NCI-H1417 (cell line): ENCODE data around the gene NBPF19.
"Not testable (repeated sequence)": the region's sequence is repeated elsewhere in the genome, so short reads cannot be mapped to it uniquely, and the experiment has no call there.

Source experiments
- DNase-seq, 3 experiments: peaks; one replicate each; lab custom pipeline; 2025; lab: John Stamatoyannopoulos, UW

NBPF19 gene, protein sequence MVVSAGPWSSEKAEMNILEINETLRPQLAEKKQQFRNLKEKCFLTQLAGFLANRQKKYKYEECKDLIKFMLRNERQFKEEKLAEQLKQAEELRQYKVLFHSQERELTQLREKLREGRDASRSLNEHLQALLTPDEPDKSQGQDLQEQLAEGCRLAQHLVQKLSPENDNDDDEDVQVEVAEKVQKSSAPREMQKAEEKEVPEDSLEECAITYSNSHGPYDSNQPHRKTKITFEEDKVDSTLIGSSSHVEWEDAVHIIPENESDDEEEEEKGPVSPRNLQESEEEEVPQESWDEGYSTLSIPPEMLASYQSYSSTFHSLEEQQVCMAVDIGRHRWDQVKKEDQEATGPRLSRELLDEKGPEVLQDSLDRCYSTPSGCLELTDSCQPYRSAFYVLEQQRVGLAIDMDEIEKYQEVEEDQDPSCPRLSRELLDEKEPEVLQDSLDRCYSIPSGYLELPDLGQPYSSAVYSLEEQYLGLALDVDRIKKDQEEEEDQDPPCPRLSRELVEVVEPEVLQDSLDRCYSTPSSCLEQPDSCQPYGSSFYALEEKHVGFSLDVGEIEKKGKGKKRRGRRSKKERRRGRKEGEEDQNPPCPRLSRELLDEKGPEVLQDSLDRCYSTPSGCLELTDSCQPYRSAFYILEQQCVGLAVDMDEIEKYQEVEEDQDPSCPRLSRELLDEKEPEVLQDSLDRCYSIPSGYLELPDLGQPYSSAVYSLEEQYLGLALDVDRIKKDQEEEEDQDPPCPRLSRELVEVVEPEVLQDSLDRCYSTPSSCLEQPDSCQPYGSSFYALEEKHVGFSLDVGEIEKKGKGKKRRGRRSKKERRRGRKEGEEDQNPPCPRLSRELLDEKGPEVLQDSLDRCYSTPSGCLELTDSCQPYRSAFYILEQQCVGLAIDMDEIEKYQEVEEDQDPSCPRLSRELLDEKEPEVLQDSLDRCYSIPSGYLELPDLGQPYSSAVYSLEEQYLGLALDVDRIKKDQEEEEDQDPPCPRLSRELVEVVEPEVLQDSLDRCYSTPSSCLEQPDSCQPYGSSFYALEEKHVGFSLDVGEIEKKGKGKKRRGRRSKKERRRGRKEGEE (N-terminal part only)

DNA sequence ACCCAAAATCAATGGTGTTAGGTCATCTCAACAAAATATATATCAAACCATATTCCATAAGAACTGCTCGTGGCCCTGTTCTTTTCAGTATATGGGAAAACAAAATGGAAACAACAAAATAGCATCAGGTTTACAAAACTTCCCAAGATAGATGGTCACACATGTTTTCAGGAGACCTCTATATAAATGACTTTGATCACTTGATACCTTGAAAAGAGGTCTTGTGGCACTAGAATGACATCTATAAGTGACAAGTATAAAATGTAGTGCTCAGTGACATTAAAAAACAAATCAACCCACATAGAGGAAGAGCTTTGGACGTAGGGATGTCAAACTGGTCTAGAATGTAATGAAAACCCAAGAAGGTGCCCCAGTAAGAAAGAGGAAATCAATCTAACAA, at the start of gene NBPF19:
NBPF19 (plus strand) TSS at position 301 of the 400 bp plus-strand sequence. CDS start 888 bp downstream, outside the sequence.
- not testable (repeated sequence) for DNase-seq

- not testable (repeated sequence) for DNase-seq
Measured at GRCh38 chr1:149428317-149428716, 46.5 kb upstream of the NBPF19 start.

- DNase-seq, result not testable (repeated sequence)
Measured at GRCh38 chr1:149445451-149445850, 29.4 kb upstream of the NBPF19 start.

DNA sequence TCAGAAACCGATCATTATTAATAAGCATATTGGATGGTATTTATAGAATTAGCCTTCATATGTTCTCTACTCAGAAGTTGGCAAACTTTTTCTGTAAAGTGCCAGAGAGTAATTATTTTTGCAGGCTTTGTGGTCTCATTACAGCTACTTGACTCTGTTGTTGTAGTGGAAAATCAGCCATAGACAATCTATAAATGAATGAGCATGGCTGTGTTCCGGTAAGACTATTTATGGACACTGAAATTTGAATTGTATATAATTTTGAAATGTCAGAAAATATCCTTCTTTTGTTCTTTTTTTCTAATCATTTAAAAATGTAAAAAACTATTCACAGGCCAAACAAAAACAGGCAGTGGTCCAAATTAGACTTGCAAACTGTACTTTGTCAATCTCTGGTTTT, 22.6 kb upstream of the NBPF19 start:
- not testable (repeated sequence) for DNase-seq

GRCh38 chr1:149452652-149453051, 22.2 kb upstream of the NBPF19 start:
- not testable (repeated sequence) for DNase-seq

- DNase-seq, result not testable (repeated sequence)
Measured at GRCh38 chr1:149558350-149558825, 83.5 kb downstream of the NBPF19 start.

DNA sequence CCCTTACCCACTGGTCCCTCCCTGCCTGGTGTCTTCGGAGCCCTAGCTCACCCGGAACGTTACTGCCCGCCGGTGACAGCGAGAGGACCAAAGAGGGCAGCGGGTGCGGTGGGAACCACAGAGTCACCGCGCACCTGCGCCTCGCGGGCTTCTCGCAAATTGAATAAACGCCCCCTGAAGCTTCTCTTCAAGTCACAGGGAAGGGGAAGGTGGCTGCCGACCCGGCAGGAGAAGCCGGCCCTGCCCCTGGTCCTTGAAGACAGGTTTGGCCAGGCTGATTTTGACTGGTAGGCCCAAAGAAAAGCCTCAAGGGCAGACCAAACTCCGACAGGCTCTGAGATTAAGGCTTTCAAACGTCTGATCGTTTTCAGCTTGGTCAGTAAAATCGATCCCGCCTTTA, 87.0 kb downstream of the NBPF19 start:
- not testable (repeated sequence) for DNase-seq

DNA sequence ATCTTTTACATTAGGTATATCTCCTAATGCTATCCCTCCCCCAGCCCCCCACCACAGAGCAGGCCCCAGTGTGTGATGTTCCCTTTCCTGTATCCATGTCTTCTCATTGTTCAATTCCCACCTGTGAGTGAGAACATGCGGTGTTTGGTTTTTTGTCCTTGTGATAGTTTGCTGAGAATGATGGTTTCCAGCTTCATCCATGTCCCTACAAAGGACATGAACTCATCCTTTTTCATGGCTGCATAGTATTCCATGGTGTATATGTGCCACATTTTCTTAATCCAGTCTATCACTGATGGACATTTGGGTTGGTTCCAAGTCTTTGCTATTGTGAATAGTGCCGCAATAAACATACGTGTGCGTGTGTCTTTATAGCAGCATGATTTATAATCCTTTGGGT, 90.6 kb downstream of the NBPF19 start:
- DNase-seq, result not testable (repeated sequence)

DNA sequence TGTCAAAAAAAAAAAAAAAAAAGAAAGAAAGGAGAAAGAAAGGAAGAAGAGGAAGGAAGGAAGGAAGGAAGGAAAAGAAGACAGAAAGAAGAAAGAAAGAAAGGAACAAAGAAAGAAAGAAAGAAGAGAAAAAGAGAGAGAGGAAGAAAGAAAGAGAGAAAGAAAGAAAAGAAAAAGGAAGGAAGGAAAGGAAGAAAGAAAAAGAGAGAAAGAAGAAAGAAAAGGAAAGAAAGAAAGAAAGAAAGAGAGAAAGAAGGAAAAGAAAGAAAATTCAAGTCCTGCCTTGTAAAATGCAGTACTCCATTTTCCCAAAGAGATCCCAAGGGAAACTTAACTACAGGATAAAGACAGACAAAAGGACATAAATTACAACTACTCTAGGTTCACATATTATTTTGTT, 97.9 kb downstream of the NBPF19 start:
- not testable (repeated sequence) for DNase-seq

- not testable (repeated sequence) for DNase-seq
Measured at GRCh38 chr1:149585592-149585991, 110.7 kb downstream of the NBPF19 start.
